Endodermal cell (in vitro differentiated cells): ENCODE data around the gene MRPS18A. TPM values are rescaled to one million over a fixed set of nuclear protein-coding genes. Genes with fewer than 3 reads are reported as not detected.

Experiments
- DNase-seq: peaks from one replicate; pipeline ENCODE4 v3.0.0-alpha.2; 2017
- H3K27ac ChIP-seq: 2 replicates; pipeline ENCODE4 v1.5.1; 2013; ENCODE audit warnings: mild to moderate bottlenecking, low read depth, low read length, moderate library complexity
- H3K27me3 ChIP-seq: 2 replicates; pipeline ENCODE4 v1.6.1; 2013; ENCODE audit warnings: mild to moderate bottlenecking, low read length, moderate library complexity; ENCODE audit not compliant: insufficient read depth, control insufficient read depth, poor library complexity, severe bottlenecking
- H3K36me3 ChIP-seq: 2 replicates; pipeline ENCODE4 v1.7.0; 2013; ENCODE audit warnings: mild to moderate bottlenecking, low read length, moderate library complexity; ENCODE audit not compliant: control insufficient read depth, insufficient read depth
- H3K4me1 ChIP-seq: one replicate; pipeline ENCODE4 v1.7.0; 2013; ENCODE audit warnings: low read length; ENCODE audit not compliant: control insufficient read depth, insufficient read depth
- H3K4me3 ChIP-seq: 2 replicates; pipeline ENCODE4 v1.5.1; 2013; ENCODE audit warnings: mild to moderate bottlenecking, low read length, moderate library complexity
- H3K9ac ChIP-seq: 2 replicates; pipeline ENCODE4 v1.6.1; 2013; ENCODE audit warnings: mild to moderate bottlenecking, low read length, moderate library complexity; ENCODE audit not compliant: poor library complexity, severe bottlenecking; ENCODE audit errors: extremely low read depth
- H3K9me3 ChIP-seq: 2 replicates; pipeline ENCODE4 v1.6.1; 2013; ENCODE audit warnings: mild to moderate bottlenecking, low read length, moderate library complexity; ENCODE audit not compliant: control insufficient read depth
- H3K27ac Mint-ChIP-seq: 2 replicates; pipeline ENCODE4 v1.8.0; 2020; ENCODE audit warnings: mixed read lengths
- H3K27me3 Mint-ChIP-seq: 2 replicates; pipeline ENCODE4 v1.8.0; 2021; ENCODE audit warnings: mild to moderate bottlenecking, mixed read lengths; ENCODE audit not compliant: insufficient read depth
- H3K36me3 Mint-ChIP-seq: 2 replicates; pipeline ENCODE4 v1.8.0; 2020; ENCODE audit warnings: low read depth, mixed read lengths
- H3K4me1 Mint-ChIP-seq: 2 replicates; pipeline ENCODE4 v1.8.0; 2020; ENCODE audit warnings: mixed read lengths
- H3K4me3 Mint-ChIP-seq: 2 replicates; pipeline ENCODE4 v1.8.0; 2020; ENCODE audit warnings: mild to moderate bottlenecking, moderate library complexity, mixed read lengths
- H3K9me3 Mint-ChIP-seq: 2 replicates; pipeline ENCODE4 v1.8.0; 2020; ENCODE audit warnings: mild to moderate bottlenecking, mixed read lengths
- WGBS, 2 experiments: methylation state at CpG; one replicate each; pipeline versions ENCODE4 v1.1.5 to v1.1.7; 2013; ENCODE audit warnings: missing lambda C conversion rate in 2 of 2, mixed read lengths in 1 of 2; ENCODE audit not compliant: insufficient coverage in 1 of 2, insufficient read length in 1 of 2; 5-methylcytosine and 5-hydroxymethylcytosine counted together
- total RNA-seq, 2 donors: library from RNA; stranded (reverse); fragmentation: NEBNext Ultra II Directional in 1 of 2; extraction: Animal tissue kit (Norgen Biotek cat#: 25700) in 1 of 2; gene quantifications; 2 replicates in 1 of 2; 3 replicates in 1 of 2; pipeline ENCODE4 v1.2.1, GENCODE V29; 2021
- TF ChIP-seq, protein P1 (sequence below): fragments of 200-600 bp; sonication (generic); conservative IDR thresholded peaks from 2 replicates; pipeline ENCODE4 v1.5.0; 2021; ENCODE audit warnings: antibody characterized with exemption, mild to moderate bottlenecking

MRPS18A gene
- total RNA-seq, 2 donors from 2014 or later, result 53.6 to 58.8 TPM

DNA sequence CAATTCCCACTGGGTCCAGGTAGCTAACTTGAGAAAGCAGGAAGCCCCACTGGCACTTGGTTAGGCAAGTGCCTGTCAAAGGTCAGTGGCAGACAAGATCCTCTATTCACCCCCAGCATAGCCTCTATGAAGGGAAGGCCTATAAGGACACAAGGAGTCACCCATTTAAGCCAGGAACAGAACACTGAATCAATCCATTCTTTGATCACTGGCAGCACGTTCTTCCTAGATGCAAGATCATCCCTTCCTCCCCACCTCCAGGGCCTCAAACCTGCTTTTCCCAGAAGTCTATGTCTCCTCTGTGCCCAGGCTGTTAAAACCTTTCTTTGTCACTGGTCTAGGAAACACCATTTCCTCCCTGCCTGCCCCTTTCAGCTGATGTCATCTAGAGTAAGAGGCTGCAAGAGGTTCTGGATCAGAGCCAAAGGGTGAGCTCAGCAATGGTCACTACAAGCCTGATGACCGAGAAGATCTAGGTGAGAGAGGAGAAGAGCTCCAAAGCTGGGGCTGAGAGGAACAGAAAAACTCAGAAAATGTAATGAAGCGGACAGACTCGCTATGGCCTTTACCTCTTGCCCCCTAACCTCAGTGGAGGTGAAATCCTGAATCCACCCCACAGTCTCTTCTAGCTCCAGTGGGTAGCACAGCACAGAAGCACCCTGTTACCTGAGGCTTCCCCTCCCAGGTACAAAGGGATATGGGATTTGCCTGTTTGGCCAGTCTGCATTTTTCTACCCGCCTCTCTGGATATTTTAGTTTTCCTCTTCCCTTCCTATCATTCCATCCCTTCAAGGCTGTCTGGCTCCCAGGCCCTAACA, 60.4 kb downstream of the MRPS18A start:
- 89 to 100% methylated on average over 4 to 5 of the region's 5 CpGs for WGBS, 2 experiments
- peaks cover 46% of the 10 kb centered on the region for H3K36me3 Mint-ChIP-seq
- H3K4me3 Mint-ChIP-seq, result peak overlapping the region; percentile 80
- TF ChIP-seq, protein P1, sequence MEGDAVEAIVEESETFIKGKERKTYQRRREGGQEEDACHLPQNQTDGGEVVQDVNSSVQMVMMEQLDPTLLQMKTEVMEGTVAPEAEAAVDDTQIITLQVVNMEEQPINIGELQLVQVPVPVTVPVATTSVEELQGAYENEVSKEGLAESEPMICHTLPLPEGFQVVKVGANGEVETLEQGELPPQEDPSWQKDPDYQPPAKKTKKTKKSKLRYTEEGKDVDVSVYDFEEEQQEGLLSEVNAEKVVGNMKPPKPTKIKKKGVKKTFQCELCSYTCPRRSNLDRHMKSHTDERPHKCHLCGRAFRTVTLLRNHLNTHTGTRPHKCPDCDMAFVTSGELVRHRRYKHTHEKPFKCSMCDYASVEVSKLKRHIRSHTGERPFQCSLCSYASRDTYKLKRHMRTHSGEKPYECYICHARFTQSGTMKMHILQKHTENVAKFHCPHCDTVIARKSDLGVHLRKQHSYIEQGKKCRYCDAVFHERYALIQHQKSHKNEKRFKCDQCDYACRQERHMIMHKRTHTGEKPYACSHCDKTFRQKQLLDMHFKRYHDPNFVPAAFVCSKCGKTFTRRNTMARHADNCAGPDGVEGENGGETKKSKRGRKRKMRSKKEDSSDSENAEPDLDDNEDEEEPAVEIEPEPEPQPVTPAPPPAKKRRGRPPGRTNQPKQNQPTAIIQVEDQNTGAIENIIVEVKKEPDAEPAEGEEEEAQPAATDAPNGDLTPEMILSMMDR, result no peak
- H3K27me3 ChIP-seq, result no peaks in the 10 kb centered on the region
- no peaks in the 10 kb centered on the region for H3K9me3 Mint-ChIP-seq
- H3K27me3 Mint-ChIP-seq, result no peaks in the 10 kb centered on the region
- no peak overlapping the region for H3K27ac ChIP-seq
- no peak overlapping the region for H3K9ac ChIP-seq
- DNase-seq, result no peak
- H3K9me3 ChIP-seq, result no peaks in the 10 kb centered on the region
- H3K36me3 ChIP-seq, result peaks cover 49% of the 10 kb centered on the region
- peak overlapping the region; percentile 4 for H3K27ac Mint-ChIP-seq
- H3K4me1 Mint-ChIP-seq, result peaks cover 29% of the 10 kb centered on the region
- H3K4me1 ChIP-seq, result no peaks in the 10 kb centered on the region
- peak overlapping the region; percentile 25 for H3K4me3 ChIP-seq

DNA sequence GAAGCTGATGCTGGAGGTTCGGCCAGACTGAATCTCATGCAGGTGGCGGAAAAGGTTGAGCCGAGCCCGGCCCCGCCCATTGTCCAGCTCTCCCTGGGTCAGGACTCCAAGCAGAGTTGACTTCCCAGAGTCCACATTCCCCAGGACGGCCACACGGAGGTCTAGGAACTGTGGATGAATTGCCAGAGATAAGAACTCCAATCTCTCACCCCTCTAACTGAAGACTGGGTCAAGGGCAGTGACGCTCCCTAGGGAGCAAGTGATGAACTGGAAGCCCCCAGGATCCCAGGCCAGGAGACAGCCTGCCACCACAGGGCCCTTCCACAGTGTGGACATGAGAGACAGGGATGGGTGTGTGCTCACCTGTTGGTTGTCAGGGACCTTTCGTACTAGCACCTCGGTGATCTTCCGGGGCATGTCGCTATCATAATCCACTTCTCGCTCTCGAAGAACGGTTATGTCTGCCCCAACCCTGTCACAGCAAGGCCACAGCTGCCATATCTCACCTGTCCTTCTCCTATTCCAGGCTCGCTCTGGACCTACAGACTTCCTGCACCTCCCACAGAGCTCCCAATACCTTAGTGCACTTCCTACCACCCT, 62.1 kb downstream of the MRPS18A start:
- WGBS, 2 experiments, result 94 to 95% methylated on average over 10 to 16 of the region's 16 CpGs
- peaks cover 63% of the 10 kb centered on the region for H3K36me3 Mint-ChIP-seq

DNA sequence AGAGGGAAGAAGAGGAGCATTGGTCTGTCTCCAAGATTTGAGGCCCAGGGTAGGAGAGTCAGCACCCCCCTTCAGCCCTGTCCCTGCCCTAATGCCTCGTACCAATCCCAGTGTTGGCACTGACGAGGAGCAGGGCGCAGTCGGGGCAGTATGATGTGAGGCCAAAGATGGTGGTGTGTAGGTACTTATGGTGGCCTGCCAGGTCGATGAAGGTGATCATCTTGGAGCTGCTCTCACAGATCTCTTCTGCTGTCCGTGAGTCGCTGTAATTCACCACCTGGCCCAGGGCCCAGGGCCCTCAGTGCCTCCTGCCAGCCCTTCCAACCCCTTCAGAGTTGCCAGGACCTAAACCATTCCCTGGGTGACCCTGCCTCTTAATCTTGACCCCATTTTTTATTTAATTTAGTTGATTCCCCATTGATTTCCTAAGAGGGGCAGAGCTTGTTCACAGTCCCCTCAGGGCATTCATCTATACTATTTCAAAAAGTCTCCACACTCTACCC, 62.8 kb downstream of the MRPS18A start:
- peaks cover 72% of the 10 kb centered on the region for H3K36me3 ChIP-seq
- no peak overlapping the region for H3K4me3 ChIP-seq
- Mint-ChIP-seq H3K4me1 (peaks cover 24% of the 10 kb centered on the region), H3K9me3 (no peaks in the 10 kb centered on the region), H3K36me3 (peaks cover 65% of the 10 kb centered on the region), H3K4me3 (no peak overlapping the region), H3K27me3 (no peaks in the 10 kb centered on the region), H3K27ac (no peak overlapping the region)
- no peak overlapping the region for H3K9ac ChIP-seq
- H3K27me3 ChIP-seq, result no peaks in the 10 kb centered on the region
- WGBS, 2 experiments, result 93 to 100% methylated on average over 5 to 7 of the region's 7 CpGs
- H3K4me1 ChIP-seq, result no peaks in the 10 kb centered on the region
- TF ChIP-seq, protein P1, result no peak
- no peak for DNase-seq
- H3K27ac ChIP-seq, result no peak overlapping the region
- H3K9me3 ChIP-seq, result no peaks in the 10 kb centered on the region

More for the DNA sequence above, 62.1 kb downstream of the MRPS18A start:
- Mint-ChIP-seq H3K4me3 (no peak overlapping the region), H3K27ac (peak overlapping the region; percentile 64), H3K27me3 (no peaks in the 10 kb centered on the region), H3K4me1 (peaks cover 28% of the 10 kb centered on the region), H3K9me3 (no peaks in the 10 kb centered on the region)
- Histone ChIP-seq H3K27ac (no peak overlapping the region), H3K9me3 (no peaks in the 10 kb centered on the region), H3K36me3 (peaks cover 67% of the 10 kb centered on the region), H3K9ac (no peak overlapping the region), H3K4me1 (no peaks in the 10 kb centered on the region), H3K4me3 (no peak overlapping the region), H3K27me3 (no peaks in the 10 kb centered on the region)
- DNase-seq, result no peak
- TF ChIP-seq, protein P1, result no peak
